ENCODE data around the gene DNAJC1.

DNAJC1 gene

GRCh38 chr10:21964983-21965665 lies 38.4 kb downstream of the DNAJC1 start:
- DNase-seq = no peak
- TF ChIP-seq, protein P1, sequence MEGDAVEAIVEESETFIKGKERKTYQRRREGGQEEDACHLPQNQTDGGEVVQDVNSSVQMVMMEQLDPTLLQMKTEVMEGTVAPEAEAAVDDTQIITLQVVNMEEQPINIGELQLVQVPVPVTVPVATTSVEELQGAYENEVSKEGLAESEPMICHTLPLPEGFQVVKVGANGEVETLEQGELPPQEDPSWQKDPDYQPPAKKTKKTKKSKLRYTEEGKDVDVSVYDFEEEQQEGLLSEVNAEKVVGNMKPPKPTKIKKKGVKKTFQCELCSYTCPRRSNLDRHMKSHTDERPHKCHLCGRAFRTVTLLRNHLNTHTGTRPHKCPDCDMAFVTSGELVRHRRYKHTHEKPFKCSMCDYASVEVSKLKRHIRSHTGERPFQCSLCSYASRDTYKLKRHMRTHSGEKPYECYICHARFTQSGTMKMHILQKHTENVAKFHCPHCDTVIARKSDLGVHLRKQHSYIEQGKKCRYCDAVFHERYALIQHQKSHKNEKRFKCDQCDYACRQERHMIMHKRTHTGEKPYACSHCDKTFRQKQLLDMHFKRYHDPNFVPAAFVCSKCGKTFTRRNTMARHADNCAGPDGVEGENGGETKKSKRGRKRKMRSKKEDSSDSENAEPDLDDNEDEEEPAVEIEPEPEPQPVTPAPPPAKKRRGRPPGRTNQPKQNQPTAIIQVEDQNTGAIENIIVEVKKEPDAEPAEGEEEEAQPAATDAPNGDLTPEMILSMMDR (IDR thresholded peaks at IDR 0.05; ENCODE audit: low read depth, low read length, missing control alignments) = no peak
- H3K27me3 ChIP-seq (replicated peaks) = no peaks in the 10 kb centered on the region
- H3K4me3 ChIP-seq (ENCODE audit: low read depth, low read length) = no peak overlapping the region
- H3K36me3 ChIP-seq (replicated peaks) = no peaks in the 10 kb centered on the region
- in situ Hi-C loops (cut with HindIII; ENCODE audit: low pct_ligation_motif_present, low sequenced_read_pairs) = no loop called here
- no peak overlapping the region for H3K27ac ChIP-seq

DNA sequence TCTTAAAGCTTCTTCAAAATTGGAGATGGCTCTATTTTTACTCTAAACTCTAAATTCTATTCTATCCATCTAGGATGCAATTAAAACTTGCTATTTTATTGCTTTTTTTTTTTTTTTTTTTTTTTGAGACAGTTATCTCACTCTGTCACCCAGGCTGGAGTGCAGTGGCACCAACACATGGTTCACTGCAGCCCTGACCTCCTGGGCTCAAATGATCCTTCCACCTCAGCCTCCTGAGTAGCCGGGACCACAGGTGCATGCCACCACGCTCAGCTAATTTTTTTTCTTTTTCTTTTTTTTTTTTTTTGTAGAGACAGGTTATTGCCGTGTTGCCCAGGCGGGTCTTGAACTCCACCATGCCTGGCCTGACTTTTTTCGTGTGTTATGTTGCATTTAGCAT lies 41.2 kb downstream of the DNAJC1 start:
- Histone ChIP-seq H3K27ac (no peak overlapping the region), H3K4me3 (ENCODE audit: low read depth, low read length) (no peak overlapping the region), H3K36me3 (replicated peaks) (no peaks in the 10 kb centered on the region), H3K27me3 (replicated peaks) (no peaks in the 10 kb centered on the region)
- in situ Hi-C loops (cut with HindIII; ENCODE audit: low pct_ligation_motif_present, low sequenced_read_pairs) = no loop called here
- TF ChIP-seq, protein P1 (IDR thresholded peaks at IDR 0.05; ENCODE audit: low read depth, low read length, missing control alignments) = no peak
- no peak for DNase-seq

- TF ChIP-seq, protein P1 (IDR thresholded peaks at IDR 0.05; ENCODE audit: low read depth, low read length, missing control alignments) = no peak
- H3K27me3 ChIP-seq (replicated peaks) = no peaks in the 10 kb centered on the region
- H3K27ac ChIP-seq = no peak overlapping the region
- DNase-seq = no peak
- no peak overlapping the region for H3K4me3 ChIP-seq (ENCODE audit: low read depth, low read length)
- in situ Hi-C loops (cut with HindIII; ENCODE audit: low pct_ligation_motif_present, low sequenced_read_pairs) = no loop called here
- H3K36me3 ChIP-seq (replicated peaks) = no peaks in the 10 kb centered on the region
Observed at GRCh38 chr10:21961847-21962246, 41.7 kb downstream of the DNAJC1 start.

DNA sequence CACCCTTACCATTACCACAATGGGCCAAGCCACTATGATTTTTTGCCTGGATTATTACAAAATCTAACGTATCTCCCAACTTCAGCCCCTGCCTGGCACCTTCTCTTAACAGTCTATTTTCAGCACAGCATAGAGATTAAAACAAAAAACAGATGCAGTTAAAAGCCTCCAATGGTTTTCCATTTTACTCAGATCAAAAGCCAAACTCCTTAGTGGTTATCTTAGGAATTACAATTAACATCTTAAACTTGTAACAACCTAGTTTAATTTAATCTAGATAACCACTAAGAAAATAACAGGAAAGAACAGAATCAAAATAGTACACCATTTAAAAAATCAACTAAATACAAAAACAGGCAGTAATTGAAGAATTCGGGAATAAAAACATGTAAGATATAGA lies 43.5 kb downstream of the DNAJC1 start:
- DNase-seq = no peak
- Histone ChIP-seq H3K4me3 (ENCODE audit: low read depth, low read length) (no peak overlapping the region), H3K36me3 (replicated peaks) (no peaks in the 10 kb centered on the region), H3K27me3 (replicated peaks) (no peaks in the 10 kb centered on the region), H3K27ac (no peak overlapping the region)
- TF ChIP-seq, protein P1 (IDR thresholded peaks at IDR 0.05; ENCODE audit: low read depth, low read length, missing control alignments) = no peak
- in situ Hi-C loops (cut with HindIII; ENCODE audit: low pct_ligation_motif_present, low sequenced_read_pairs) = no loop called here

GRCh38 chr10:21954690-21955089 lies 48.8 kb downstream of the DNAJC1 start:
- in situ Hi-C loops (cut with HindIII; ENCODE audit: low pct_ligation_motif_present, low sequenced_read_pairs) = no loop called here
- TF ChIP-seq, protein P1 (IDR thresholded peaks at IDR 0.05; ENCODE audit: low read depth, low read length, missing control alignments) = no peak
- no peaks in the 10 kb centered on the region for H3K36me3 ChIP-seq (replicated peaks)
- H3K27me3 ChIP-seq (replicated peaks) = no peaks in the 10 kb centered on the region
- H3K27ac ChIP-seq = no peak overlapping the region
- H3K4me3 ChIP-seq (ENCODE audit: low read depth, low read length) = no peak overlapping the region
- DNase-seq = no peak

- TF ChIP-seq, protein P1 (IDR thresholded peaks at IDR 0.05; ENCODE audit: low read depth, low read length, missing control alignments) = no peak
- Histone ChIP-seq H3K36me3 (replicated peaks) (no peaks in the 10 kb centered on the region), H3K27ac (no peak overlapping the region), H3K4me3 (ENCODE audit: low read depth, low read length) (no peak overlapping the region), H3K27me3 (replicated peaks) (no peaks in the 10 kb centered on the region)
- in situ Hi-C loops (cut with HindIII; ENCODE audit: low pct_ligation_motif_present, low sequenced_read_pairs) = no loop called here
- DNase-seq = no peak
Observed at GRCh38 chr10:21954132-21954531, 49.4 kb downstream of the DNAJC1 start.

Measured in brain microvascular endothelial cell (primary cell).